Ureter (tissue), 1 donor: Measurements from ENCODE around the gene UQCR10. TPM values are rescaled to one million over a fixed set of nuclear protein-coding genes. Genes with fewer than 3 reads are reported as not detected.
A peak's percentile ranks its signal among the peaks of the same experiment; 100 is the strongest.

Source experiments
- DNase-seq: peaks from one replicate; pipeline ENCODE4 v3.0.0-alpha.2; 2020; ENCODE audit warnings: low spot score
- total RNA-seq: library from RNA; stranded (reverse); gene quantifications from one replicate; pipeline ENCODE4 v1.2.4, GENCODE V29; 2023
- donor health status: DM: yes; HTN: yes; CAD: no.

The UQCR10 gene
- total RNA-seq, 1 donor from 2014 or later, result 104 TPM

GRCh38 chr22:29762263-29762662 is 4.9 kb upstream of the UQCR10 start:
- DNase-seq, result no peak

- no peak for DNase-seq
Measured at GRCh38 chr22:29765905-29766631, 1.1 kb upstream of the UQCR10 start.

GRCh38 chr22:29766632-29767170 is 468 bp upstream of the UQCR10 start, which contains the start of gene ZMAT5:
Gene ZMAT5, minus strand, starts transcription at chr22:29767007. Its CDS starts 18,463 bp downstream, at chr22:29748544.
- peak; percentile 96 for DNase-seq

GRCh38 chr22:29768052-29768693 is 1.0 kb downstream of the UQCR10 start:
- DNase-seq, result no peak

- DNase-seq, result no peak
Measured at GRCh38 chr22:29769723-29770321, 2.7 kb downstream of the UQCR10 start.

- no peak for DNase-seq
Measured at GRCh38 chr22:29772170-29772641, 5.0 kb downstream of the UQCR10 start.

- DNase-seq, result peak; percentile 53
Measured at GRCh38 chr22:29773233-29773632, 6.1 kb downstream of the UQCR10 start.

- DNase-seq, result no peak
Measured at GRCh38 chr22:29780220-29780619, 13.1 kb downstream of the UQCR10 start.

- no peak for DNase-seq
Measured at GRCh38 chr22:29780748-29781676, 13.8 kb downstream of the UQCR10 start.

- peak; percentile 67 for DNase-seq
Measured at GRCh38 chr22:29782061-29782845, 15.1 kb downstream of the UQCR10 start.

- no peak for DNase-seq
Measured at GRCh38 chr22:29784451-29785361, 17.5 kb downstream of the UQCR10 start.

- no peak for DNase-seq
Measured at GRCh38 chr22:29786031-29786430, 18.9 kb downstream of the UQCR10 start.

- DNase-seq, result no peak
Measured at GRCh38 chr22:29787371-29787980, 20.3 kb downstream of the UQCR10 start.

GRCh38 chr22:29788339-29789279 is 21.4 kb downstream of the UQCR10 start:
- DNase-seq, result no peak

GRCh38 chr22:29790061-29790460 is 22.9 kb downstream of the UQCR10 start:
- DNase-seq, result no peak

GRCh38 chr22:29793396-29793795 is 26.2 kb downstream of the UQCR10 start:
- no peak for DNase-seq

GRCh38 chr22:29795663-29796062 is 28.5 kb downstream of the UQCR10 start:
- DNase-seq, result no peak

GRCh38 chr22:29797351-29797750 is 30.2 kb downstream of the UQCR10 start:
- no peak for DNase-seq
